Stimulated activated CD4-positive, alpha-beta T cell treated with anti-CD3 and anti-CD28 coated beads, Interleukin-2, amount 100 ng/mL, for 4 hours (primary cell): ENCODE data around the gene MFSD1.
"Not testable (repeated sequence)": the region's sequence is repeated elsewhere in the genome, so short reads cannot be mapped to it uniquely, and the experiment has no call there.

Source experiments
- DNase-seq: peaks from one replicate; pipeline ENCODE4 v3.0.0-alpha.2; 2020; ENCODE audit warnings: low read depth

Gene MFSD1

GRCh38 chr3:158776531-158776930 lies 25.3 kb upstream of the MFSD1 start:
- DNase-seq, result no peak

GRCh38 chr3:158777161-158777873 lies 24.5 kb upstream of the MFSD1 start:
- DNase-seq, result no peak

- DNase-seq, result no peak
Measured at GRCh38 chr3:158780766-158781165, 21.1 kb upstream of the MFSD1 start.

GRCh38 chr3:158781191-158781590 lies 20.7 kb upstream of the MFSD1 start:
- DNase-seq, result no peak

GRCh38 chr3:158781849-158782248 lies 20.0 kb upstream of the MFSD1 start:
- no peak for DNase-seq

GRCh38 chr3:158782283-158782989 lies 19.4 kb upstream of the MFSD1 start:
- no peak for DNase-seq

GRCh38 chr3:158783051-158783450 lies 18.8 kb upstream of the MFSD1 start:
- DNase-seq, result no peak

- DNase-seq, result no peak
Measured at GRCh38 chr3:158785972-158786371, 15.9 kb upstream of the MFSD1 start.

GRCh38 chr3:158788446-158788845 lies 13.4 kb upstream of the MFSD1 start:
- no peak for DNase-seq

GRCh38 chr3:158789592-158789991 lies 12.3 kb upstream of the MFSD1 start:
- DNase-seq, result no peak

GRCh38 chr3:158790901-158791589 lies 10.8 kb upstream of the MFSD1 start:
- no peak for DNase-seq

- DNase-seq, result not testable (repeated sequence)
Measured at GRCh38 chr3:158791590-158791920, 10.3 kb upstream of the MFSD1 start.

- no peak for DNase-seq
Measured at GRCh38 chr3:158792709-158793108, 9.1 kb upstream of the MFSD1 start.

- no peak for DNase-seq
Measured at GRCh38 chr3:158794206-158794605, 7.6 kb upstream of the MFSD1 start.

- DNase-seq, result no peak
Measured at GRCh38 chr3:158794936-158795518, 6.8 kb upstream of the MFSD1 start.

- no peak for DNase-seq
Measured at GRCh38 chr3:158801201-158801600, 653 bp upstream of the MFSD1 start.

GRCh38 chr3:158802409-158803268 lies 785 bp downstream of the MFSD1 start:
- DNase-seq, result no peak

- DNase-seq, result no peak
Measured at GRCh38 chr3:158804441-158804840, 2.6 kb downstream of the MFSD1 start.

- DNase-seq, result no peak
Measured at GRCh38 chr3:158808697-158809096, 6.8 kb downstream of the MFSD1 start.

GRCh38 chr3:158809642-158810041 lies 7.8 kb downstream of the MFSD1 start:
- DNase-seq, result no peak

GRCh38 chr3:158810823-158811724 lies 9.2 kb downstream of the MFSD1 start:
- no peak for DNase-seq
